Umbilical cord (tissue), 2 donors: ENCODE results near the gene LRRC36. TPM values are rescaled to one million over a fixed set of nuclear protein-coding genes. Genes with fewer than 3 reads are reported as not detected.

Experiments used
- DNase-seq: peaks from one replicate; pipeline ENCODE4 v3.0.0-alpha.2; 2015; ENCODE audit warnings: low spot score
- total RNA-seq: library from RNA; depleted of rRNA; stranded (reverse); fragments of >200 nt; gene quantifications from one replicate; pipeline ENCODE4 v1.2.3, GENCODE V29; 2014; ENCODE audit warnings: low replicate concordance; ENCODE audit not compliant: insufficient read depth

LRRC36 gene, protein sequence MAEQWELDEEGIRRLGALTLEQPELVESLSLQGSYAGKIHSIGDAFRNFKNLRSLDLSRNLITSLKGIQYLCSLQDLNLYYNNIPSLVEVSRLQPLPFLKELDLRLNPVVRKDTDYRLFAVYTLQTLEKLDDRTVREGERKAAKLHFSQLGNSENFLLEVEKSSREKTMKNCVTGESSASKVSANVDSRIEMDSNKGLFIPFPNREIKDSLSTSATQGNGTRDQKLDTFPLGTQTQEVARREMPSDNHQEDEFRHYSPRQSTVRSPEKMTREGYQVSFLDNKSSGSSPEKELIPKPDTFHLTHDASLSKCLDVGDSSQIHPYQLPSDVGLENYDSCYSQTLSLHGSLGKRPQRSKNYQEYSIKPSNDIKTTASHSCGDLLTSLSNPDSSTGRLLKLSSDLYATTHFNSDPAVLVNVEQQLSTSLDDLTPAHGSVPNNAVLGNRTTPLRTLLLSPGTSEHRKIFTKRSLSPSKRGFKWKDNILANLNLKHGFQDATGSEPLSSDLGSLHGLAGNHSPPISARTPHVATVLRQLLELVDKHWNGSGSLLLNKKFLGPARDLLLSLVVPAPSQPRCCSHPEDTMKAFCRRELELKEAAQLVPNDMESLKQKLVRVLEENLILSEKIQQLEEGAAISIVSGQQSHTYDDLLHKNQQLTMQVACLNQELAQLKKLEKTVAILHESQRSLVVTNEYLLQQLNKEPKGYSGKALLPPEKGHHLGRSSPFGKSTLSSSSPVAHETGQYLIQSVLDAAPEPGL
- 1.9 TPM for total RNA-seq

DNA sequence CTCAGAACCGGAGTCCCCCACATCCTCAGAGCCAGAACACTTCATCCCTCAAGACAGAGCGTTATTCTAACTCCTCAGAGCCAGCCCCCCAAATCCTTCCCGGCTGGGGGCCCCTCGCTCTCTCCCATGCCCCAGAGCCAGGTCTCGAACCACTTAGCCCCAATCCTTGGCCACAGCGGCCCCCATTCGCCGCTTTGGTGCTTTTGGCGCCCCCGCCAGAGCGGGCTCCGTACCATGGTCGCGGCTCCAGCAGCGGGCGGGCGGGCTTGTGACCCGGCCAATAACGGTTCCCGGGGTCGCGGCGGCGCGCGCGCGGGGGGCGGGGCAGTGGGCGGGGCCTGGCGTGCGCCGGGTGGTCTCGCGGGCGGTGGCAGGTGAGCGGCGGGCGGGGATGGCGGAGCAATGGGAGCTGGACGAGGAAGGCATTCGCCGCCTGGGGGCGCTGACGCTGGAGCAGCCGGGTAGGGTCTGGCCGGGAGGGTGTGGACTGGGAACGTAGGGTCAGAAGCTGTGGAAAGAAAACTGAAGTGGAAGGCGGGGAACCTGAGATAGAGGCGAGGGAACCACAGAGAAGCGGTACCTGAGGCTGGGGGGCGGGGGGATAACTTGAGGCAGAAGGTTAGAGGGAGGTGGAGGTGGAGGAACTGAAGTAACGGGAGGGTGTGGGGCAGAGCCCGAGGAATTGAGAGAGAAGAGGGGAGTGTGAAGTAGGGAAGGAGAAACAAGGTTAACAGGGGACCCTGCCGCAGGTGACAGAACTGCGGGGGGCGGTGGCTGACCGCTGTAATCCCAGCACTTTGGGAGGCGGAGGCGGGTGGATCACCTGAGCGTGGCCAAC lies at the start of gene LRRC36, which contains the start of gene KCTD19:
Gene LRRC36 (plus strand): TSS at position 344 of the 838 bp plus-strand sequence. CDS start 48 bp downstream, at position 392.
Gene KCTD19 (minus strand): TSS at position 270 of the 838 bp plus-strand sequence. CDS start 34 bp downstream, at position 236.
- peak; percentile 44 for DNase-seq

DNA sequence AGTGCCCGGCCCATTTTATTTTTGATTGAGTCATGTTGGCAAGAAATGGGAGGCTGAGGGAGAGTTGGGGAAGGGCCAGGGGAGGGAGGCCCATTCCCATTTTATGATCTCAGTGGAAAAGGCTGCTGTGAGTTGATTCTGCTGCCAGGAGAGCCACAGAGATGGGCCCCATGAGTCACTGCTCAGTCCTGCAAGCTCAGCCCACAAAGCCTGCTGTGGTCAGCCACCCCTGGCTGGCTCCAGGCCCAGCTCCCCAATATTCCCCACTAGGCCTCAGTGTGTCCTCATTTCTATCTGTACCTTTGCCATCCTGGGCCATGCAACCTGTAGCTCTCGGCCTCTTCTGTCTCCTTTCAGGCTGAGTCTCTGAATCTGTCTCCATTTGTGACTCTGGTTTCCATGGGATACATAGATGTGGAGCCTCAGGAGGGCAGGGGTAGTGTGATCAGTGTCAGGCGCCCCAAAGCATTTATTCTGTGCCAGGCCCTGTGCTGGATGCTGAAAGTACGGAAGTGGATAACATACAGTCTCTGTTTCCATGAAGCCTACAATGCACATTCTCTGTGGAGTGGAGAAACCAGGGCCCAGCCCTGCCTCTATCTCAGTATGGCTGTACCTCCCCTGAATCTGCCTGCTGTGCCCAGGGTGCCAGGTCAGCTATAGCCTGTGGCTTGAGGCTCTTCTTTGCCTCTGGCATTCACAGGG lies 49.2 kb upstream of the LRRC36 start:
- DNase-seq = peak; percentile 96

DNA sequence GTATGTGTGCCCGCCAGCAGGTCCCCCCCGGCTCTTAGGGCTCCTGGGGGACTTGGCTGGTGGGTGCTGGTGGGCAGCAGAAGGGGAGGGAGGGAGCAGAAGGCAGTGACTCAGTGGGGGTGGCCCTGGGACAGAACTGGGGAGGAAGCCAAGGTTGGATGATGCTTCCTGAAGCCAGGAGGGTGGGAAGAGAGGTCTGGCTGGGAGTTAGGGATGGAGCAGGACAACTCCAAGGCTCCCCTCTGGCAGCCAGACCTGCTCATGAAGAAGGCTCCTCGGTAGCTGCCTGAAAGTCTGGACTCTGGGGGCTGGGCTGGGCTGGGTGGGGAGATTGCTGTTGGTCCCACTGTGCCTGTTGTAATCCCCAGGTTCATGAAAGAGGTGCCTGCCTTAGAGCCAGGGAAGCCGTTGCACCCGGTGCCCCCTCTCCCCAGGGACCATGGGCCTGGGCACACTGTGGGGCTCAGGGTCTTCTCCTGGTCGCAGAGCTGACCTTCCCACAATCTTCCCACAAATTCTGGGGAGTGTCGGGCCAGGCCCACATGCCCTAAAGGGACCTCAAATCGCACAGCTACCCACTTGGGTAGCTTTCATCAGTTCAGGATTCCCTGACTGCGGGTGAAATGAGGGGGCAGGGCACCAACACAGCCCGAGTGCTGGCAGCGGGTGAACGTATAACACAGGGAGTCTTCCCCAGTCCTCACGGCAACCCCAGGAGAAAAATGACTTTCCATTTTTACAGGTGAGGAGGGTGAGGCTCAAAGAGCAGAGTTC lies 48.4 kb upstream of the LRRC36 start:
- DNase-seq = peak; percentile 84

DNA sequence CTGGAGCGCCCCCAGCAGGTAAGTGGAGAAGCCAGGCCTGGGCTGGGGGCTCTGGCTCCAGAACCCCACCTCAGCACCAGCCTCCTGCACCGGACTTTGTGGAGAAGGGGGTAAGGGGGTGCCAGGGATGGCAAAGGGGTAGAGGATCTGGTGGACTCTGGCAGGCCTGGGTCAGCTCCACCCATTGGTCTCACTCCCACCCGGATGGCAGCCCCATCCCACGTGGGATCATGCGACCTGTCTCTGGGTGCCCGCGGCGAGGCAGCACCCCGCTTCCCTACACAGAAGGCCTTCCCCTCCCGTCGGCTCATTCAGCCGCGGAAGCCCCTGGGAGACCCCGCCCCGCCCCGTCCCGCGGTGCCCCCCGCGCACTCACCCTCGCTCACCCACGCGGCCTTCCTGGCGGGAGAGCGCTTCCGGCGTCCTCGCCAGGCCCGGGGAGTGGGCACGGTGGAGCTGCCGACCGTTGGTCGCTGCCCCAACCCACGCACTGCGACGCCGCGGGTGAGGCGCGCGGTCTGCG lies 47.8 kb upstream of the LRRC36 start:
- peak; percentile 40 for DNase-seq

DNA sequence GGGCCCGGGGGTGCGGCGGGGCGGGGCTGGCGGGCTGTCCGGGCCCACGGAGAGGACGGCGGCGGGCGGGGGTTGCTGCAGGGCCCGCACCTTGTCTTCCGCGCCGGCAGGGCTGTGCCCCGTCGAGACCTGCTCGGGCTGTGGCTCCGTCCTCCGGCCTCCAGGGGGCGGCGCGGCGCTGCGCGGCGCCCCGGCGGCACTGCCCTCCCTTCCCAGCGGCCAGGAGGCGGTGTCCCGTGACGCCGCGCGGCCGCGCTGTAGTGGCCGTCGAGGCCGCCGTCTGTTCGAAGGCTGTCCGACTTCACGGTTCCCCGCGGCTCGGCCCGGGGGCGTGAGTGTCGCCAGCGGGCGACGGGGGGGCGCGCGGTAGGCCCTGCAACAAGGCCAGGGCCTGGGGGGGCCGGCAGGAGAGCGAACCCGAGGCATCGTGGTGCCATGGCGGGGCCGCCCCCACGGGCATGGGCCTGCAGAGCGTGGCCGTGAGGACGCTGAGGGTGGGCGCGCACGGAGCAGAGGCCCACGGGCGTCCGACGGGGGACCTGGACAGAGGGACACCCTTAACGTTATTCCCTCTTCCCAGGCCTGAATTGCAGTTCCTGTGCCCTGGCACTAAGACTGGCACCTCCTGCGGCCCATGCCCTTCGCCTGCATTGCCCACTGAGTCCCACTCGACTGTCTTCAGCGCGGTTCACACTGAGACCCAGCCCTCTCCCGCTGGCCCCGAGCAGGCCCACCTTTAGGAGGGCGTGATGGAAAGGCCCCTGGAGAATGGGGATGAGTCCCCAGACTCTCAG lies 47.1 kb upstream of the LRRC36 start, which contains the start of gene PLEKHG4:
Gene PLEKHG4 (plus strand): TSS at position 237 of the 794 bp plus-strand sequence. CDS start 513 bp downstream, at position 750.
- DNase-seq = peak; percentile 80

DNA sequence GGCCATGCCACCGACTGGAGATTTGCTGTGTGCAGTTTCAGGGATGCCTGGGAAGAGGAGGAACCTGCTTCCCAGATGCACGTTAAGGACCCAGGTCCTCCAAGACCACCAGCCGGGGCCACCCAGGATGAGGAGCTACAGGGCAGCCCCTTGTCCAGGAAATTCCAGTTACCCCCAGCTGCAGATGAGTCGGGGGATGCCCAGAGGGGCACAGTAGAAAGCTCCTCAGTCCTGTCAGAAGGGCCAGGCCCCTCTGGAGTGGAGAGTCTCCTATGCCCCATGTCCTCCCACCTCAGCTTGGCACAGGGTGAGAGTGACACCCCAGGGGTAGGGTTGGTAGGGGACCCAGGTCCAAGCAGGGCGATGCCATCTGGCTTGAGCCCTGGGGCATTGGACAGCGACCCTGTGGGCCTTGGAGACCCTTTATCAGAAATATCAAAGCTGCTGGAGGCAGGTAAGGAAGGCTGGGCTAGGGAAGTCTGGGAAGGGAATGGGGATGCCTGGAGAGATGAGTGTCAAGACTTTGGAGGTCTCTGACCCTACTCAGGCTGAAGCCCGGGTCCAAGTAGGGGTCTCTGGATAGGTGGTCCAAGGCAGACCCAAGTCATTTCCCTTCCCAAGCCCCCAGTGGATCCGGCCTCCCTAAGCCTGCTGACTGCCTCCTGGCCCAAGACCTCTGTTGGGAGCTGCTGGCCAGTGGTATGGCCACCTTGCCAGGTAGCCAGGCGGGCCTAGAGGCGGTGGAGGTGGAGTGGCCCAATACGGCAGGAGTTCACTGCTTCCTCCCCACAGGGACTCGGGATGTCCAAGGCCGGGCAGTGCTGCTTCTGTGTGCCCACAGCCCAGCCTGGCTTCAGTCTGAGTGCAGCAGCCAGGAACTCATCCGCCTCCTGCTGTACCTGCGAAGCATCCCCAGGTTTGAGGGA lies 46.3 kb upstream of the LRRC36 start:
- no peak for DNase-seq

DNA sequence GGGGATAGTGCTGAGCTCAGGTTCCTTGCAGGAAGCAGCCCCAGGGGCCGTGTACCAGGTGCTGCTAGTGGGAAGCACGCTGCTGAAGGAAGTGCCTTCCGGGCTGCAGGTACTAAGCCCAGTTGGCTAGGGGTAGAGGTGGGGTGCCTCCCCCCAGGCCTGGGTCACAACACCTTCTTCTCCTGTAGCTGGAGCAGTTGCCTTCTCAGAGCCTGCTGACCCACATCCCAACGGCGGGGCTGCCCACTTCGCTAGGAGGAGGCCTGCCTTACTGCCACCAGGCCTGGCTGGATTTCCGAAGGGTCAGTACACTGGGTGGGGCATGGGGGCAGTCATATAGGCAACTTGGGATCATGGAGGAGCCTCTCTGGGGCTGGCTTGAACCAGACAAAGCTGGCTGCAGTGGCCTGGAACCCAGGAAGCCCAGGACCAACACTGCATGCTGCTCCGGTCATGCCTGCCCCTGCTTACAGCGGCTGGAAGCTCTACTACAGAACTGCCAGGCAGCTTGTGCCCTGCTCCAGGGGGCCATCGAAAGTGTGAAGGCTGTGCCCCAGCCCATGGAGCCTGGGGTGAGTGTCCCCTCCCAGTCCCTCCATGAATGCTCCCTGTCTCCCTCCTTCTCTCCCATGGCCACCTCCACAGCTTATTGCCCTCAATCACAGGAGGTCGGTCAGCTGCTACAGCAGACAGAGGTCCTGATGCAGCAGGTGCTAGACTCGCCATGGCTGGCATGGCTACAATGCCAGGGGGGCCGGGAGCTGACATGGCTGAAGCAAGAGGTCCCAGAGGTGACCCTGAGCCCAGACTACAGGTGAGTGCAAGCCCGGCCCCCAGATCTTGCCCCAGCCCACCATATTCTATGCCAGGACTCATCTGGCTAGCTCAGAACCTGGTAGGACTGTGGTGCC lies 44.8 kb upstream of the LRRC36 start:
- DNase-seq = no peak

DNA sequence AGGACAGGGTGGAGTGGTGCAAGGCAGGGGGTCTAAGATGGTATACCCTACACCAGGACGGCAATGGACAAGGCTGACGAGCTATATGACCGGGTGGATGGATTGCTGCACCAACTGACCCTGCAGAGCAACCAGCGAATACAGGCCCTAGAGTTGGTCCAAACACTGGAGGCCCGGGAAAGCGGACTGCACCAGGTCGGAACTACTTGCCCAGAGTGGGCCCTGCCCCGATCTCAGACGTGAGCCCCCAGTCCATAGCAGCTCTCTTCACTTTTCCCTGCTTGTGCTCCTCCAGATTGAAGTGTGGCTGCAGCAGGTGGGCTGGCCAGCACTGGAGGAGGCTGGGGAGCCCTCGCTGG lies 44.2 kb upstream of the LRRC36 start:
- no peak for DNase-seq

DNA sequence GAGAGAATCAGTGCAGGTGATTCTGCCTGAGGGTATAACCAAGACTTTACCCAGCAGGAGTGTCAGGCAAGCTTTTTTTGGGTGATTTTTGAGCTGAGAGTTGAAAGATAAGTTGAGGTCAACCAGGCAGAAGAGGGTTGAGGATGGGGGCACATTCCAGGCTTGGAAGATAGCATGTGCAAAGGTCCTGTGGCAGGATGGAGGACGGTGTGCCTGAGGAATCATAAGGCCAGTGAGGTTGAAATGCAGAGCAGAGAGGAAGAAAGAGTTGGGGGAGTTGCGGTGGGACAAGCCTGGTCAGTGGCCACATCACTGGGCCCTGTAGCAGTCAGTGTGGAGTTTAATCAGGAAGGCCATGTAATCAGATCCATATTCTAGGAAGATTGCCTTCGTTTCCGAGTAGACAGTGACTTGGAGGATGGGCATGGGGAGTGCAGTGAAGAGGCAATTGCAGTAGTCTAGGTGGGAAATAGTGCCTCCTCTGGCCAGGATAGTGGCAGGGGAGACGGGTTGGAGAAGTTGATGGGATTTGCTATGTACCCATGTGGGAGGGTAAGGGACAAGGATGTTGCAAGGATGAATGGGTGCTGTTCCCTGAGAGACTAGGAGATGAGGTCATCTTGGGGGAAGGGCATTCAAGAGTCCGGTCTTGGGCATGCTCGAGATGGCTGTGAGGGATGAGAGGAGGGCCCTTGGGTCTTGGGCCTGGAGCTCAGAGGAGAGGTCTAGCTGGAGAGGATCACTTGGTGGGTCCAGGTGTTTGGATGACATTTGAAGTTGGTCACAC lies 43.4 kb upstream of the LRRC36 start:
- no peak for DNase-seq

DNA sequence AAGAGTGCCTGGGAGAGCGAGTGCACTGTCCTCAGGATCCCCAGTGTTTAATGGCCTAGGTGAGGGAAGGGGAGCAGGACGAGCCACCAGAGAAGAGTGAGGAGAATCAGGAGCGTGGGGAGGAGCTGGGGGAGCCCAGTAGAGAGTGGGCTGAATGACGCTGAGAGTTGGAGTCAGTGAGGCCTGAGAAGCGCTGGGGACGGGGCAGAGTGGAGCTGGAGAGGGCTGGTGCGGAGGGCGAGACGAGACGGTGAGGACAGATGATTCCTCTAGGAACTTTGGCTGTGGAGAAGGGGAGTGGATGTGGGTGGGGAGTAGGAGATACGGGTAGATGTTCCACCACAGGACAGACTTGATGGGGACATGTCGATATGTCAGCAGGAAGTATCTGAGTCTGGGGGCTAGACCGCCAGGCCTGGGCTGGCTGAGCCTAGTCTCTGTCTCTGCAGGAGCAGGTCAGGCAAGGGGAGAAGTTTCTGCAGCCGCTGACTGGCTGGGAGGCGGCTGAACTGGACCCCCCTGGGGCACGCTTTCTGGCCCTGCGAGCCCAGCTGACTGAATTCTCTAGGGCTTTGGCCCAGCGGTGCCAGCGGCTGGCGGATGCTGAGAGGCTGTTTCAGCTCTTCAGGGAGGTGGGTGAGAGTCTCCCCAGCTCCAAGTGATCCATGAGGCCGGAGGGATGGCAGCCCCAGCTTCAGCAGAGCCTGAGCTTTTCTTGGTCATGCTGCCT lies 42.6 kb upstream of the LRRC36 start:
- DNase-seq = no peak

DNA sequence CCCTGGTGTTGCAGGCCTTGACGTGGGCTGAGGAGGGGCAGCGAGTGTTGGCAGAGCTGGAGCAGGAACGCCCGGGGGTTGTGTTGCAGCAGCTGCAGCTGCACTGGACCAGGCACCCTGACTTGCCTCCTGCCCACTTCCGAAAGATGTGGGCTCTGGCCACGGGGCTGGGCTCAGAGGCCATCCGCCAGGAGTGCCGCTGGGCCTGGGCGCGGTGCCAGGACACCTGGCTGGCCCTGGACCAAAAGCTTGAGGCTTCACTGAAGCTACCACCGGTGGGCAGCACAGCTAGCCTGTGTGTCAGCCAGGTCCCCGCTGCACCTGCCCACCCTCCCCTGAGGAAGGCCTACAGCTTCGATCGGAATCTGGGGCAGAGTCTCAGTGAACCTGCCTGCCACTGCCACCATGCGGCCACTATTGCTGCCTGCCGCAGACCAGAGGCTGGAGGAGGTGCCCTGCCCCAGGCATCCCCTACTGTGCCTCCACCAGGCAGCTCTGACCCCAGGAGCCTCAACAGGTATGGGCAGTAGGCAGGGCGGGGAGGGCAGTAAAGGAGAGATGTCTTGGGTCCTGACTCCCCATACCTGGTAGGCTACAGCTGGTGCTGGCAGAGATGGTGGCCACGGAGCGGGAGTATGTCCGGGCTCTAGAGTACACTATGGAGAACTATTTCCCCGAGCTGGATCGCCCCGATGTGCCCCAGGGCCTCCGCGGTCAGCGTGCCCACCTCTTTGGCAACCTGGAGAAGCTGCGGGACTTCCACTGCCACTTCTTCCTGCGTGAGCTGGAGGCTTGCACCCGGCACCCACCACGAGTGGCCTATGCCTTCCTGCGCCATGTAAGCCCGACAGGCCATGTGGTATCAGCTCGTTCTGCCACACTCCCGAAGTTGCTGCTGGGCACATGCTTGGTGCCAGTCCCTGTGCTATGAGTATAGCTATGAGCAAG lies 41.6 kb upstream of the LRRC36 start:
- DNase-seq = no peak

DNA sequence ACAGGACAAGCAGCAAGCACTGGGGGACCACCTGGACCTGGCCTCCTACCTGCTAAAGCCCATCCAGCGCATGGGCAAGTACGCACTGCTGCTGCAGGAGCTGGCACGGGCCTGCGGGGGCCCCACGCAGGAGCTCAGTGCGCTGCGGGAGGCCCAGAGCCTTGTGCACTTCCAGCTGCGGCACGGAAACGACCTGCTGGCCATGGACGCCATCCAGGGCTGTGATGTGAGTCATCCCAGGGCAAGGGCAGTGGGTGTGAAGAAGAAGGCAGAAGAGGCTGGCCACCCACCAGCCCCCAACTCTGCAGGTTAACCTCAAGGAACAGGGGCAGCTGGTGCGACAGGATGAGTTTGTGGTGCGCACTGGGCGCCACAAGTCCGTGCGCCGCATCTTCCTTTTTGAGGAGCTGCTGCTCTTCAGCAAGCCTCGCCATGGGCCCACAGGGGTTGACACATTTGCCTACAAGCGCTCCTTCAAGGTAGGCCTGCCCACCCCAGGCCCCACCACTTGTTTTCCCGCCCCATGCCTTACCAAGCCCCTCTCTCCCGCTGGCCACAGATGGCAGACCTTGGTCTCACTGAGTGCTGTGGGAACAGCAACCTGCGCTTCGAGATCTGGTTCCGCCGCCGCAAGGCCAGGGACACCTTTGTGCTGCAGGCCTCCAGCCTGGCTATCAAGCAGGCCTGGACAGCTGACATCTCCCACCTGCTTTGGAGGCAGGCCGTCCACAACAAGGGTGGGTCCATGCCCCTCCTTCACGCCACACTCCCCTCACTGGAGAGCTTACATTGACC lies 40.0 kb upstream of the LRRC36 start:
- no peak for DNase-seq

DNA sequence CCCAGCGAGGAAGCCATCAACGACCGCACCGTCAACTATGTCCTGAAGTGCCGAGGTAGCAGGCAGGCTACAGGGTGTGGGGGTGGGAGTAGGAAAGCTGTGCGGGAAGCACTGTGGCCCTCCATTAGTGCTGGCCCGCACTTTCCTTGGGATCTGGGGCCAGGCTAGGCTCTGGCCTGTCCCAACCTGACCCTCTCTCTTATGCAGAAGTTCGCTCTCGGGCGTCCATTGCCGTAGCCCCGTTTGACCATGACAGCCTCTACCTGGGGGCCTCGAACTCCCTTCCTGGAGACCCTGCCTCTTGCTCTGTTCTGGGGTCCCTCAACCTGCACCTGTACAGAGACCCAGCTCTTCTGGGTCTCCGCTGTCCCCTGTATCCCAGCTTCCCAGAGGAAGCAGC lies 38.7 kb upstream of the LRRC36 start:
- DNase-seq = no peak
